ENCODE measurements around the gene BSND.

DNA sequence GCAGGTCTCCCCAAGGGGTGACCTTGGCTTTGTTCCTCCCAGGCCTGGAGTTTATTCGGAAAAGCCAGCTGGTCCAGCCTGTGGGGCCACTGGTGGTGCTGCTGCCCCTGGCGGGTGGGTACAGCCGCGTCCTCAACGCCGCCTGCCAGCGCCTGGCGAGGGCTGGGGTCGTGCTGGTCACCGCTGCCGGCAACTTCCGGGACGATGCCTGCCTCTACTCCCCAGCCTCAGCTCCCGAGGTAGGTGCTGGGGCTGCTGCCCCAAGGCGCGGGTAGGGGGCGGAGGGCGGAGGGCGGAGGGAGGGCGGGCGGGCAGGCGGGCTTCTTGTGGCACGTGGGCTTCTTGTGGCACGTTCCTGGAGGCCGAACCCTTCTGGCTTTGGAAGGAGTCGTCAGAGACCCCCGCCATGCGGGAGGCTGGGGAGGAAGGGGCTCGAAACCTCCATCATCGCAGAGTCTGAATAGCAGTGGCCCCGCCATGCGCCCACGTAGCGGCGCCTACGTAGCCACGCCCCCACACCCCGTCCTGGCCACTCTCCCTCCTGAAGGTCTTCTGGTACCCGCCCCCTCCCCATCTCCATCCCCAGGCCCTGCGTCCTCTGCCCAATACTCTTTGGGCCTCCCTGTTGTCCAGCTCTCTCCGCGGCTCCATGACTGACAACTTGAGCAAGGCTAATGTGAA is 57.4 kb downstream of the BSND start:
- TF ChIP-seq, protein P1, sequence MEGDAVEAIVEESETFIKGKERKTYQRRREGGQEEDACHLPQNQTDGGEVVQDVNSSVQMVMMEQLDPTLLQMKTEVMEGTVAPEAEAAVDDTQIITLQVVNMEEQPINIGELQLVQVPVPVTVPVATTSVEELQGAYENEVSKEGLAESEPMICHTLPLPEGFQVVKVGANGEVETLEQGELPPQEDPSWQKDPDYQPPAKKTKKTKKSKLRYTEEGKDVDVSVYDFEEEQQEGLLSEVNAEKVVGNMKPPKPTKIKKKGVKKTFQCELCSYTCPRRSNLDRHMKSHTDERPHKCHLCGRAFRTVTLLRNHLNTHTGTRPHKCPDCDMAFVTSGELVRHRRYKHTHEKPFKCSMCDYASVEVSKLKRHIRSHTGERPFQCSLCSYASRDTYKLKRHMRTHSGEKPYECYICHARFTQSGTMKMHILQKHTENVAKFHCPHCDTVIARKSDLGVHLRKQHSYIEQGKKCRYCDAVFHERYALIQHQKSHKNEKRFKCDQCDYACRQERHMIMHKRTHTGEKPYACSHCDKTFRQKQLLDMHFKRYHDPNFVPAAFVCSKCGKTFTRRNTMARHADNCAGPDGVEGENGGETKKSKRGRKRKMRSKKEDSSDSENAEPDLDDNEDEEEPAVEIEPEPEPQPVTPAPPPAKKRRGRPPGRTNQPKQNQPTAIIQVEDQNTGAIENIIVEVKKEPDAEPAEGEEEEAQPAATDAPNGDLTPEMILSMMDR (IDR thresholded peaks at IDR 0.05; ENCODE audit: low read depth, low read length), result no peak
- no peak for TF ChIP-seq EZH2phosphoT487 (IDR thresholded peaks at IDR 0.05; ENCODE audit: low read depth)
